HepG2 (cell line): ENCODE results near the gene SLC25A44. TPM values are rescaled to one million over a fixed set of nuclear protein-coding genes. Genes with fewer than 3 reads are reported as not detected.

Source experiments
- BATF2 ChIP-seq: sonication (generic); formaldehyde crosslinking; IDR thresholded peaks from 2 replicates; pipeline ENCODE4 v1.8.0; 2022; ENCODE audit warnings: mild to moderate bottlenecking, missing genetic modification reagents, moderate library complexity
- BCL6 ChIP-seq: IDR thresholded peaks from 2 replicates; pipeline ENCODE4 v1.6.1; 2016; ENCODE audit warnings: missing genetic modification reagents, missing compliant biosample characterization
- FOSL2 ChIP-seq: sonication (generic); formaldehyde crosslinking; IDR thresholded peaks from 2 replicates; pipeline ENCODE4 v1.4.0; 2020; ENCODE audit warnings: missing genetic modification reagents
- FUBP1 ChIP-seq: sonication (generic); formaldehyde crosslinking; IDR thresholded peaks from 2 replicates; pipeline ENCODE4 v1.5.1; 2020; ENCODE audit warnings: missing genetic modification reagents, mild to moderate bottlenecking, borderline replicate concordance
- HNF4A ChIP-seq: sonication (generic); formaldehyde crosslinking; IDR thresholded peaks from 2 replicates; pipeline ENCODE4 v1.4.0; 2020; ENCODE audit warnings: missing genetic modification reagents
- IRF1 ChIP-seq: sonication (generic); formaldehyde crosslinking; IDR thresholded peaks from 2 replicates; pipeline ENCODE4 v1.4.0; 2020; ENCODE audit warnings: low read depth, mild to moderate bottlenecking, missing genetic modification reagents
- KDM1A ChIP-seq: IDR thresholded peaks from 2 replicates; pipeline ENCODE4 v1.6.1; 2016; ENCODE audit warnings: missing compliant biosample characterization
- MAFF ChIP-seq: IDR thresholded peaks from 2 replicates; pipeline ENCODE4 v1.6.1; 2011; ENCODE audit warnings: low read depth, low read length, improper control_type of control experiment
- MAFK ChIP-seq, 2 experiments: IDR thresholded peaks in 1 of 2; conservative IDR thresholded peaks in 1 of 2; 2 replicates each; pipeline ENCODE4 v1.6.1; 2011; ENCODE audit warnings: improper control_type of control experiment in 2 of 2, low read length in 2 of 2
- NBN ChIP-seq: fragments of 450-650 bp; conservative IDR thresholded peaks from 2 replicates; pipeline ENCODE4 v1.6.1; 2017
- PHF20 ChIP-seq: sonication (generic); formaldehyde crosslinking; IDR thresholded peaks from 2 replicates; pipeline ENCODE4 v1.5.0; 2020; ENCODE audit warnings: mild to moderate bottlenecking, missing genetic modification reagents
- SAP130 ChIP-seq: IDR thresholded peaks from 2 replicates; pipeline ENCODE4 v1.6.1; 2016; ENCODE audit warnings: low read depth
- SRSF1 ChIP-seq: fragments of 200-400 bp; formaldehyde crosslinking; optimal IDR thresholded peaks from 2 replicates; pipeline ENCODE3; 2017; ENCODE audit warnings: mild to moderate bottlenecking, low read depth, low read length, moderate library complexity
- TEAD2 ChIP-seq: sonication (generic); formaldehyde crosslinking; IDR thresholded peaks from 2 replicates; pipeline ENCODE4 v1.9.0; 2021; ENCODE audit warnings: missing genetic modification reagents
- ZBTB33 ChIP-seq: sonication (generic); formaldehyde crosslinking; IDR thresholded peaks from 2 replicates; pipeline ENCODE4 v1.4.0; 2020; ENCODE audit warnings: missing genetic modification reagents
- ZFP37 ChIP-seq: sonication (generic); formaldehyde crosslinking; IDR thresholded peaks from 2 replicates; pipeline ENCODE4 v1.4.0; 2020; ENCODE audit warnings: missing genetic modification reagents, borderline replicate concordance
- ZNF205 ChIP-seq: IDR thresholded peaks from 2 replicates; pipeline ENCODE4 v1.6.1; 2018; ENCODE audit warnings: missing biosample characterization, missing genetic modification reagents
- ZNF232 ChIP-seq: sonication (generic); formaldehyde crosslinking; IDR thresholded peaks from 2 replicates; pipeline ENCODE4 v1.4.0; 2020; ENCODE audit warnings: missing genetic modification reagents, borderline replicate concordance
- ZNF251 ChIP-seq: sonication (generic); formaldehyde crosslinking; IDR thresholded peaks from 2 replicates; pipeline ENCODE4 v1.9.0; 2021; ENCODE audit warnings: mild to moderate bottlenecking, missing genetic modification reagents
- ZNF770 ChIP-seq: sonication (generic); formaldehyde crosslinking; IDR thresholded peaks from 2 replicates; pipeline ENCODE4 v1.5.0; 2020; ENCODE audit warnings: mild to moderate bottlenecking, missing genetic modification reagents
- polyA plus RNA-seq, 8 experiments: library from polyadenylated mRNA; depleted of rRNA in 3 of 8; stranded (reverse) in 7 of 8; unstranded in 1 of 8; fragments of >200 nt; fragmentation: Illumina TruSeq in 4 of 8; extraction: Trizol in 4 of 8; gene quantifications; 2 replicates each; pipeline versions ENCODE4 v1.2.1 to v1.2.3, GENCODE V29; 2011 to 2016; ENCODE audit warnings: low read depth in 4 of 8, missing spikeins in 1 of 8, mixed read lengths in 1 of 8; ENCODE audit not compliant: insufficient read depth in 1 of 8
- total RNA-seq, 5 experiments: library from RNA; depleted of rRNA; stranded (reverse); fragments of >200 nt; fragmentation: Illumina TruSeq; extraction: Trizol; gene quantifications; 2 replicates each; pipeline ENCODE4 v1.2.3, GENCODE V29; 2016; ENCODE audit warnings: low read depth in 1 of 5
- TF ChIP-seq, protein P1 (sequence below): sonication (generic); formaldehyde crosslinking; IDR thresholded peaks from 2 replicates; pipeline ENCODE4 v1.4.0; 2020; ENCODE audit warnings: missing genetic modification reagents

The SLC25A44 gene
- total and polyA plus RNA-seq, 2 of the 13 experiments (the other 11 are each of a cell fraction or from before 2014, with no cell fraction given), result 10.7 to 13.4 TPM

DNA sequence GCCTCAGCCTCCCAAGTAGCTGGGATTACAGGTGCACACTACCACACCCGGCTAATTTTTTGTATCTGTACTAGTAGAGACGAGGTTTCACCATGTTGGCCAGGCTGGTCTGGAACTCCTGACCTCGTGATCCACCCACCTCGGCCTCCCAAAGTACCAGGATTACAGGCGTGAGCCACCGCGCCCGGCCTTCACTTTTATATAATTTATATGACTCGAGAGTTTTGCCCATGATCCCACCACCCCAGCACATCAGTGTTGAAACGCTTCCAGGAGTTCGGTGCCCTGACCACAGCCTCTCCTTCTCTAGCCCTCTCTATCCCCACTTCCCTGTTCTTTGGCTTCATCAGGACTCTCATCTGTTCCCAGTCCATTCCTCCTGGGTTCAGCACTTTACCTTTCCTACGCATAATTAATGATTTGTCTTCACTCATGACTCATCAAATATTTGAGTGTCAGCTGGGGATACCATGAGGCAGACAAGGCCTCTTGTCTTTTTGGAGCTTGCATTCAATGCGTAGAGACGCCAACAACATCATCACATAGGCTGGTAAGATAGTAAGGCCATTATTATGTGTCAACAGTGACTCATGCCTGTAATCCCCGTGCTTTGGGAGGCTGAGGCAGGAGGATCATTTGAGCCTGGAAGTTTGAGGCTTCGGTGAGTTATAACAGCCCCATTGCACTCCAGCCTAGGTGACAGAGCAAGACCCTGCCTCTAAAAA is 20.3 kb downstream of the SLC25A44 start (continued):
- TF ChIP-seq IRF1 (CRISPR knock-in tag) (no peak), KDM1A (CRISPR knock-in tag) (no peak), FUBP1 (CRISPR knock-in tag) (no peak), FOSL2 (CRISPR knock-in tag) (peak; percentile 82), ZFP37 (CRISPR knock-in tag) (no peak), MAFF (peak; percentile 65), PHF20 (CRISPR knock-in tag) (no peak), ZNF205 (CRISPR knock-in tag) (no peak), BATF2 (CRISPR knock-in tag) (no peak), ZNF232 (CRISPR knock-in tag) (no peak), ZNF770 (CRISPR knock-in tag) (peak; percentile 79), SAP130 (CRISPR knock-in tag) (peak; percentile 24; the same call in 1 of the 2 replicates), MAFK (conservative IDR thresholded peaks at IDR 0.05 in 1 of 2, IDR thresholded peaks at IDR 0.05 in 1 of 2; ENCODE audit: low read length in 2 of 2) (peak; percentile 58 to 88), SRSF1 (no peak), NBN (no peak), HNF4A (CRISPR knock-in tag) (no peak), BCL6 (CRISPR knock-in tag) (no peak), TEAD2 (CRISPR knock-in tag) (no peak), ZNF251 (CRISPR knock-in tag) (no peak), ZBTB33 (CRISPR knock-in tag) (peak; percentile 52; the same call in 1 of the 2 replicates)
- TF ChIP-seq, protein P1, sequence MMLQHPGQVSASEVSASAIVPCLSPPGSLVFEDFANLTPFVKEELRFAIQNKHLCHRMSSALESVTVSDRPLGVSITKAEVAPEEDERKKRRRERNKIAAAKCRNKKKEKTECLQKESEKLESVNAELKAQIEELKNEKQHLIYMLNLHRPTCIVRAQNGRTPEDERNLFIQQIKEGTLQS (CRISPR knock-in tag), result peak; percentile 24; the same call in 1 of the 2 replicates
